SU-DHL-6 (cell line): Measurements from ENCODE around the gene COL6A3.

Experiments used
- H2AFZ ChIP-seq: fragments of 200-600 bp; sonication (generic); 2 replicates; pipeline ENCODE4 v1.6.1; 2014; ENCODE audit warnings: low read depth, mild to moderate bottlenecking, moderate library complexity, mixed read lengths, antibody characterized with exemption, low read length; ENCODE audit not compliant: severe bottlenecking
- H3F3A ChIP-seq: fragments of 200-600 bp; shearing (Covaris generic); 2 replicates; pipeline ENCODE4 v1.6.0; 2016; ENCODE audit warnings: antibody characterized with exemption, mild to moderate bottlenecking; ENCODE audit not compliant: insufficient read depth
- H3K27ac ChIP-seq: fragments of 200-600 bp; sonication (generic); 2 replicates; pipeline ENCODE4 v1.5.1; 2016; ENCODE audit warnings: low read depth, mild to moderate bottlenecking, low read length, moderate library complexity, mixed read lengths
- H3K27me3 ChIP-seq: fragments of 200-600 bp; sonication (generic), shearing (Covaris generic); 2 replicates; pipeline ENCODE4 v1.6.0; 2014; ENCODE audit warnings: mild to moderate bottlenecking, low read length
- H3K36me3 ChIP-seq: fragments of 200-600 bp; sonication (generic); 2 replicates; pipeline ENCODE4 v1.6.1; 2014; ENCODE audit warnings: mild to moderate bottlenecking, low read length, mixed read lengths
- H3K4me2 ChIP-seq: fragments of 300-600, 200-600 bp; shearing (Covaris generic), sonication (generic); 2 replicates; pipeline ENCODE4 v1.6.0; 2014; ENCODE audit warnings: low read length, low read depth, mild to moderate bottlenecking; ENCODE audit not compliant: poor library complexity, severe bottlenecking
- H3K4me3 ChIP-seq: fragments of 200-600 bp; sonication (generic); 2 replicates; pipeline ENCODE4 v1.5.1; 2014; ENCODE audit warnings: antibody characterized with exemption, low read length, mild to moderate bottlenecking, mixed read lengths; ENCODE audit not compliant: insufficient read depth, poor library complexity, severe bottlenecking
- H3K79me2 ChIP-seq: fragments of 200-600 bp; sonication (generic); 2 replicates; pipeline ENCODE4 v1.6.1; 2014; ENCODE audit warnings: mild to moderate bottlenecking, low read length, moderate library complexity; ENCODE audit not compliant: insufficient read depth
- H3K9ac ChIP-seq: fragments of 200-600 bp; sonication (generic); 2 replicates; pipeline ENCODE4 v1.7.0; 2014; ENCODE audit warnings: mild to moderate bottlenecking, low read length
- H3K9me2 ChIP-seq: fragments of 200-600 bp; sonication (generic); replicated peaks from 2 replicates; pipeline ENCODE4 v1.6.1; 2014; ENCODE audit warnings: low read length; ENCODE audit not compliant: insufficient read depth
- H3K9me3 ChIP-seq: fragments of 200-600 bp; sonication (generic); 2 replicates; pipeline ENCODE4 v1.6.1; 2014; ENCODE audit warnings: low read length, mixed read lengths; ENCODE audit not compliant: insufficient read depth
- H4K20me1 ChIP-seq: fragments of 200-600 bp; sonication (generic); 2 replicates; pipeline ENCODE4 v1.6.1; 2014; ENCODE audit warnings: low read depth, mild to moderate bottlenecking, antibody characterized with exemption, low read length, moderate library complexity, mixed read lengths
- EZH2phosphoT487 ChIP-seq: fragments of 200-600 bp; sonication (generic), shearing (Covaris generic); conservative IDR thresholded peaks from 2 replicates; pipeline ENCODE4 v1.6.1; 2018; ENCODE audit warnings: mild to moderate bottlenecking, antibody characterized with exemption, low read length, moderate library complexity, mixed read lengths
- TF ChIP-seq, protein P1 (sequence below): fragments of 200-600 bp; sonication (generic); IDR thresholded peaks from one replicate; pipeline ENCODE4 v1.5.1; 2017; ENCODE audit warnings: antibody characterized with exemption, mild to moderate bottlenecking, low read length, moderate library complexity; ENCODE audit not compliant: insufficient read depth, poor library complexity, severe bottlenecking

COL6A3 gene

DNA sequence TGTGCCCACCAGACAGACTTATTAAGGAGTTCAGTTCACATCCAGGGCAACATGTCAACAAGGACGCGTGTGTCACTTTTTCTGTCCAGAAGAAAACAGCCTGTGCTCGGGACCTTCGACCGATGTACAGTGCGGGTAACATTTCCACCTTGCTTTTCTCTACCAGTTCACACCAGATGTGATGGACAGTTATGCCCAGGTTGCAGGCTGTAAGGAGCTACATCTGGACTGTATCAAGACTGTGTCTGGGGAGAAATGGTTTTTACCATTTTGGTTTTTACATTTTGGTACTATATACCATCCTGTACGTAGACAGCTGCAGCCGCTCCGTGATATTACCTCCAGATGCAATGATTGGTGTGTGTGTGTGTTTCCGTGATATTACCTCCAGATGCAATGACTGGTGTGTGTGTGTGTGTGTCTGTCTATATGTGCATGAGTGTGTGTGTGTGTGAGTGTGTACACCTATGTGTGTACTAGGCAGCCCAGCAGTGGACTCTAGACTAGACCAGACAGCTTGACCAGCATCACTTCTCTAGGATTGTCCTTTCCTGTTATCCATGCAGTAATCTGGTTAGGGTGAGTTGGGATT lies 118.0 kb downstream of the COL6A3 start:
- no peak overlapping the region for H3K9ac ChIP-seq
- H3K27ac ChIP-seq: no peak overlapping the region
- no peak for TF ChIP-seq EZH2phosphoT487
- TF ChIP-seq, protein P1, sequence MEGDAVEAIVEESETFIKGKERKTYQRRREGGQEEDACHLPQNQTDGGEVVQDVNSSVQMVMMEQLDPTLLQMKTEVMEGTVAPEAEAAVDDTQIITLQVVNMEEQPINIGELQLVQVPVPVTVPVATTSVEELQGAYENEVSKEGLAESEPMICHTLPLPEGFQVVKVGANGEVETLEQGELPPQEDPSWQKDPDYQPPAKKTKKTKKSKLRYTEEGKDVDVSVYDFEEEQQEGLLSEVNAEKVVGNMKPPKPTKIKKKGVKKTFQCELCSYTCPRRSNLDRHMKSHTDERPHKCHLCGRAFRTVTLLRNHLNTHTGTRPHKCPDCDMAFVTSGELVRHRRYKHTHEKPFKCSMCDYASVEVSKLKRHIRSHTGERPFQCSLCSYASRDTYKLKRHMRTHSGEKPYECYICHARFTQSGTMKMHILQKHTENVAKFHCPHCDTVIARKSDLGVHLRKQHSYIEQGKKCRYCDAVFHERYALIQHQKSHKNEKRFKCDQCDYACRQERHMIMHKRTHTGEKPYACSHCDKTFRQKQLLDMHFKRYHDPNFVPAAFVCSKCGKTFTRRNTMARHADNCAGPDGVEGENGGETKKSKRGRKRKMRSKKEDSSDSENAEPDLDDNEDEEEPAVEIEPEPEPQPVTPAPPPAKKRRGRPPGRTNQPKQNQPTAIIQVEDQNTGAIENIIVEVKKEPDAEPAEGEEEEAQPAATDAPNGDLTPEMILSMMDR: no peak
- no peak overlapping the region for H3K4me3 ChIP-seq
- H3K36me3 ChIP-seq: no peaks in the 10 kb centered on the region
- H3K4me2 ChIP-seq: no peak overlapping the region
- H3K9me3 ChIP-seq: no peaks in the 10 kb centered on the region
- H4K20me1 ChIP-seq: no peaks in the 10 kb centered on the region
- no peaks in the 10 kb centered on the region for H3K79me2 ChIP-seq
- H3F3A ChIP-seq: no peaks in the 10 kb centered on the region
- no peaks in the 10 kb centered on the region for H3K9me2 ChIP-seq
- H2AFZ ChIP-seq: no peak overlapping the region
- H3K27me3 ChIP-seq: 0 out of 2 replicates have a peak, but pooled peaks cover 4% of the 10 kb centered on the region

DNA sequence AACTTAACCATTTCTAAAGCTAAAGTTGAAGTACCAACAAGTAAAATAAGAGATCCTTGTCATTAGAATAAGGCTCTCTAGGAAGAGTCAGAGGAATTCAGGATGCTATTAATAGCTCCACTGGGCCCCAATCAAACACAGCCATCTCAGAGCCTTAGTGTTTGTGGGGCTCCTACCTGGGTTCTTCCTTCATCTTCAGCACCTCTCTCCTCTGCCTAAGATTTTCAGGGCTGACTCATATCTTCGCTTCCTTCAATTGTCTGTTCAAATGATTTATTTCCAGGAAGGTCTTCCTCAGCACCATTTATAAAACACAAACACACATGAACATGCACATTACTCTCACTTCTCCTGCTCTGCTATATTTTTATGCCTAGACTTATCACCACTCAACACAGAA lies 119.5 kb downstream of the COL6A3 start:
- no peaks in the 10 kb centered on the region for H4K20me1 ChIP-seq
- no peak overlapping the region for H3K4me2 ChIP-seq
- H2AFZ ChIP-seq: no peak overlapping the region
- H3K9me3 ChIP-seq: no peaks in the 10 kb centered on the region
- H3F3A ChIP-seq: no peaks in the 10 kb centered on the region
- H3K9me2 ChIP-seq: no peaks in the 10 kb centered on the region
- TF ChIP-seq EZH2phosphoT487: no peak
- TF ChIP-seq, protein P1: no peak
- H3K9ac ChIP-seq: no peak overlapping the region
- H3K27me3 ChIP-seq: 0 out of 2 replicates have a peak, but pooled peaks cover 4% of the 10 kb centered on the region
- H3K36me3 ChIP-seq: no peaks in the 10 kb centered on the region
- no peak overlapping the region for H3K4me3 ChIP-seq
- H3K79me2 ChIP-seq: no peaks in the 10 kb centered on the region
- H3K27ac ChIP-seq: no peak overlapping the region

DNA sequence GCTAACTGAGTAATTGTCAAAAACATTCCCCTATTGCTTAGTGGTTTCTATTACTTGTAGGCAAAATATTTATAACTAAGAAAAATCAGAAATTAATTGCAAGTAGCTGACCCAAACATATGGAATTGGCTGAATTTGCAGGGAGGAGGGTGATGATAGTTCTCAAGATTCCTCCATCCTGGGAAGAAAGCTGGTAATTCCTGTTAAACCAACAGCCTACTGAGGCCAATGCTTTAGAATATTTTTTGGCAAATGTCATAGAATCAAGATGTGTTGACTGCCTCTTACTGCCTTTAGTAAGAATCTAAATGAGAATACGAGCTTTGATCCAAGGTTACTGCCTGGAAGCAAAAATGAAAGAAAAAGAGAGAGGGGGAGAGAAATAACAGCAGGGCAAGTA lies 120.0 kb downstream of the COL6A3 start:
- no peaks in the 10 kb centered on the region for H3K36me3 ChIP-seq
- 0 out of 2 replicates have a peak, but pooled peaks cover 4% of the 10 kb centered on the region for H3K27me3 ChIP-seq
- no peaks in the 10 kb centered on the region for H3K9me3 ChIP-seq
- TF ChIP-seq, protein P1: no peak
- H3K9ac ChIP-seq: no peak overlapping the region
- H3F3A ChIP-seq: no peaks in the 10 kb centered on the region
- no peaks in the 10 kb centered on the region for H3K79me2 ChIP-seq
- H2AFZ ChIP-seq: no peak overlapping the region
- H3K4me2 ChIP-seq: no peak overlapping the region
- H3K4me3 ChIP-seq: no peak overlapping the region
- H3K27ac ChIP-seq: no peak overlapping the region
- no peaks in the 10 kb centered on the region for H4K20me1 ChIP-seq
- H3K9me2 ChIP-seq: no peaks in the 10 kb centered on the region
